Skeletal muscle cell (primary cell): ENCODE measurements around the gene DYNLL2.

Experiments used
- DNase-seq: peaks from one replicate; pipeline ENCODE4 v3.0.0-alpha.2; 2010; ENCODE audit warnings: low read depth
- H3K4me3 ChIP-seq: 2 replicates; pipeline ENCODE4 v1.5.1; 2011; ENCODE audit warnings: low read depth, mild to moderate bottlenecking, control low read depth, low read length, moderate library complexity

DYNLL2 gene

DNA sequence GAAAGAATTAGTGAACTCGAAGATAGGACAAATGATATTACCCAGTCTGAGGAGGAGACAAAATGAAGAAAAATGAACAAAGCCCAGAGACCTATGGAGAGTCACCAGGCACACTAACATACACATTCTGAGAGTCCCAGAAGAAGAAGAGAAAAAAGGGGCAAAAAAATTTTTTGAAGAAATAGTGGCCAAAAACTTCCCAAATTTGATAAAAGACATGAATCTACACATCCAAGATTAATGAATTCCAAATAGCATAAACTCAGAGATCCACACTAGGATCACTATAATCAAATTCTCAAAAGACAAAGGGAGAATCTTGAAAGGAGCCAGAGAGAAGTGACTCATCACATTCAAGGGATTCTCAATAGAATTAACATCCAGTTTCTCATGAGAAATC is 61.6 kb downstream of the DYNLL2 start:
- no peak overlapping the region for H3K4me3 ChIP-seq
- DNase-seq = no peak
